Dedifferentiated amniotic fluid mesenchymal stem cell (primary cell): ENCODE measurements around the gene ALOX5.
"Not testable (repeated sequence)": the region's sequence is repeated elsewhere in the genome, so short reads cannot be mapped to it uniquely, and the experiment has no call there.

Source experiments
- DNase-seq: peaks from one replicate; pipeline ENCODE4 v3.0.0-alpha.2; 2016; ENCODE audit errors: extremely low spot score

The ALOX5 gene

GRCh38 chr10:45404770-45405120, 30.7 kb downstream of the ALOX5 start:
- no peak for DNase-seq

- no peak for DNase-seq
These were observed 33.5 kb downstream of the ALOX5 start for GRCh38 chr10:45407542-45407941.

GRCh38 chr10:45408421-45409319, 34.7 kb downstream of the ALOX5 start:
- no peak for DNase-seq

DNA sequence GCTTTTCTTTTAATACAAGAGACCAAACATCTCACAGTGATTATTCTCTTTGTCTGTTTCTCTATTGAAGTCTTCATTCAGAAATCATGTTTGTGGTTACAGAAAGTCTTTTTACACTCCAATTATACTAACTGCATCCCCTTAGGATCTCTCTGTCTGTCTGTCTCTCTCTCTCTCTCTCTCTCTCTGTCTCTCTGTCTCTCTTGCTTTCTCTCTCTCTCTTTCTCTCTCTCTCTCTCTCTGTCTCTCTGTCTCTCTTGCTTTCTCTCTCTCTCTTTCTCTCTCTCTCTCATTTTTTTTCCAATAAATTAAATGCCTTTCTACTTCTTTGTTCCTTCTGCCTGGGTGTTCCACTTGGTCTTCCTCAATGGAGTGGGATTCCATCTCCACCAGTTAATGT, 35.3 kb downstream of the ALOX5 start:
- not testable (repeated sequence) for DNase-seq

GRCh38 chr10:45409782-45410181, 35.8 kb downstream of the ALOX5 start:
- no peak for DNase-seq

DNA sequence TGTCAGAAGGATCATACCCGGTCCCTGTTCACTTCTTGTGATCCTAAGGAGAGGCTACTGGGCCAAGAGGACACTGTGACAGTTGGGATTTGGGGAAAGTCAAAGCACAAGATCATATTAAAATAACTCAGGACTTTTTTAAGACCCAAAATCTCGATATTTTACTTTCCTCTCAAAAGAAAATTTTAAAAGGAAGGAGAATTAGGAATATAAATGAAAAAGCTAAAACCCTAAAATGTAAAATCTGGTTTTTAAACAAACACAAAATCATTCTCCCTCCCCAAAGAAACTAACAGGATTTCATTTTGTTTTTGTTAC, 36.4 kb downstream of the ALOX5 start:
- no peak for DNase-seq

DNA sequence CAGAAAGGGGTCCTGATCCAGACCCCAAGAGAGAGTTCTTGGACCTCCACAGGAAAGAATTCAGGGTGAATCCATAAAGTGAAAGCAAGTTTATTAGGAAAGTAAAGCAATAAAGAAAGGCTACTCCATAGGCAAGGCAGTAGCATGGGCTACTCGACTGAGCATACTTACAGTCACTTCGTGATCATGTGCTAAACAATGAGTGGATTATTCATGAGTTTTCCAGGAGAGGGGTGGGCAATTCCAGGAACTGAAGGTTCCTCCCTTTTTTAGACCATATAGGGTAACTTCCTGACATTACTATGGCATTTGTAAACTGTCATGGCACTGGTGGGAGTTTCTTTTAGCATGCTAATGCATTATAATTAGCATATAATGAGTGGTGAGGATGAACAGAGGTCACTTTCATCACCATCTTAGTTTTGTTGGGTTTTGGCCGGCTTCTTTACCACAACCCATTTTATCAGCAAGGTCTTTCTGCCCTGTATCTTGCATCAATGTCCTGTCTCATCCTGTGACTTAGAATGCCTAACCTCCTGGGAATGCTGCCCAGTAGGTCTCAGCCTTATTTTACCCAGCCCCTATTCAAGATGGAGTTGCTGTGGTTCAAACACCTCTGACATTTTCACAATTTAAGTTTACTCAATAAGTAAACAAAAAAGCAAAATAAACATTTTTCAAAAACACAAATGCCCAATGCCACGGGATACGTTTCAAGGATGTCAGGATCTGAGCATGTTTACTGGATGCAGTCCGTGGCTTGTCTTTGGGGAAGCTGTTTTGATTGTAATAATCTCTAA, 37.0 kb downstream of the ALOX5 start:
- DNase-seq: no peak

DNA sequence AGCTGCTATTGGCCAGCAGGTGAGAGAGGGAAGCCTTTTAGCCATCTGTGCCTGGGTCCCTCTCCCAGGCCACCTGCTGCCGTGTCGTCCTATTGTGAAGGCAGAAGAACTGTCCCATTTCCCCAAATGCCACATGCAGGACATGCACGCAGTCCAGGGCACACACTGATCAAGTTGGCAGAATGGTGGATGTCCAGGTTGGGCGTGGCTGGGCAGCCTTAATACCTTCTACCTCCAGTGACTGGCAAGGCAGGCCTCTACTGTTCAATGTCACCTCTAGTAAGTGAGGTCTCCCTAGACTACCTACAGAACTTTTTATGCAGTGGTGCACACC, 37.6 kb downstream of the ALOX5 start:
- DNase-seq: no peak

- DNase-seq: not testable (repeated sequence)
These were observed 41.0 kb downstream of the ALOX5 start for GRCh38 chr10:45415062-45415461.

- DNase-seq: no peak
These were observed 42.6 kb downstream of the ALOX5 start for GRCh38 chr10:45416603-45417002.

GRCh38 chr10:45417746-45418145, 43.7 kb downstream of the ALOX5 start:
- DNase-seq: no peak

DNA sequence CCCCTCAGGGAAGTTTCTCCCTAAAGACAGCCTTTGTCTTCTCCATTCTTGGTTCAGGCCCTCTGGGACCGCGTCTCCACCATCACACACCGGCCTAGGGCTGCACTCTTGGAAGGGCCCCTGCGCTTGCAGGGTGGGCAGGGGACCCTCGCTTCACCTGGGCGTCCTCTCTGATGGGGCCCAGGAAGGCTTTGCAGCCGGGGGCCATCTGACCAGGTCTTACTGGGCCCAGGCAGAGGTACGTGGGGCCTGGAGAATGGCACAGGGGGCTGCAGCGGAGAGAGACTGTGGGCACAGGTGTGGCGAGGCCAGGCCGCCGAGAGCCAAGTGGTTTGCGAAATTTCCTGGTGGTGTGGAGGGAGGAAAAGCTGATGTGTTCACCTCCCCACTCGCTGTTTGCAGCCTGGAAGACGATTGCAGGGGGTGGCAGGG, 44.4 kb downstream of the ALOX5 start:
- DNase-seq: no peak

DNA sequence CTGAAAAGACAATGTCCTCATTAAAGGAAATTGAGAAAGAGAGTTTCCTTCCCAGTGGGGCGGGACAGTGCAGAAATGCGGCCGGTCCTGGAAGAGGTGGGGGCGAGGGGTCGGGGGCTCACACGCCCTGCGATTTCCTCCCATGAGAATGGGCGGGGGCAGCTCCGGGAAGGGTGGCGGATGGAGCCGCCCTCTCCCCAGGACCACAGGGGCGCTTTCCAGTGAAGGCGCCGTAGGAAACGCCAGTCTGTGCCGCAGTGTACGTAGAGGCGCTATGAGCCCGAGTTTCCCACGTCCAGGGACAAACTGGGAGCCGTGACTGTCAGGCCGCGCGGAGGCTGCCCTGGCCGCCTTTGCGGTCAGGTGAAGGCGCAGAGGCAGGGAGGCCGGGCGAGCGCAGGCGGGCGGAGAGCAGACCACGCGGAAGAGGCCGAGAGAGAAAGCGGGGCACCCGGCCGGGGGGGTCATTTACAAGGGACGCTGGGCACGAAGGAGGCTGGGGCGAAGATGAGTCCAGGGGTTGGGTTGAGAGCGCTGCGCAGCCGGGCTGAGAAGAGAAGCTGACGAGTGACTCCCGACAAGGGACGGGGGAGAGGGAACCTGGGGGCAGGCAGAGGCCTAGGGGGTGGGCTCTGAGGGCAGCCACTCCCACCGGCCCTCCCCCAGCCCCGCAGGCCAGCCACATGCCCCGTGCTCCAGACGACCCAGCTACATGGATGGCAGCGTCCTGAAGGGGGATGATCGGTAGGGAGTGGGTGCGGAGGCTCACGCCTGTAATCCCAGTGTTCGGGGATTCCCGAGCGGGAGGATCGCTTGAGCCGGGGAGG, 45.0 kb downstream of the ALOX5 start:
- no peak for DNase-seq

DNA sequence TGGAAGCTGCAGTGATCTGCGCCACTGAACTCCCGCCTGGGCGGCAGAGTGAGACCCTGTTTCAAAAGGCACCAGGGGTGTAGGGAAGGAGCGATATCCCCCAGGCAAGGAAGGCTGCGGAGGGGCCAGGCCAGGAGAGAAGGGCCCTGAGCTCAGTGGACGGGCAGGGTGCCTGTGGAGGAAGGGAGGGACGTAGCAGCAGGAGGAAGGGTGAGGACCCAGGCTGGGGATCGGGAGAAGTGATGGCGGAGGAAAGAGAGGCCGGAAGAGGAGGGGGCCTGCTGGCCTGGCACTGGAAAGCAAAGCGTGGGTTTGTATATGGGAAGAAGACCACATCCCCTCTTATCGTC, 45.6 kb downstream of the ALOX5 start:
- no peak for DNase-seq

GRCh38 chr10:45420453-45421192, 46.6 kb downstream of the ALOX5 start:
- no peak for DNase-seq

- DNase-seq: no peak
These were observed 47.4 kb downstream of the ALOX5 start for GRCh38 chr10:45421221-45422097.

- DNase-seq: no peak
These were observed 48.3 kb downstream of the ALOX5 start for GRCh38 chr10:45422207-45422865.

GRCh38 chr10:45422866-45423659, 49.0 kb downstream of the ALOX5 start:
- DNase-seq: no peak

DNA sequence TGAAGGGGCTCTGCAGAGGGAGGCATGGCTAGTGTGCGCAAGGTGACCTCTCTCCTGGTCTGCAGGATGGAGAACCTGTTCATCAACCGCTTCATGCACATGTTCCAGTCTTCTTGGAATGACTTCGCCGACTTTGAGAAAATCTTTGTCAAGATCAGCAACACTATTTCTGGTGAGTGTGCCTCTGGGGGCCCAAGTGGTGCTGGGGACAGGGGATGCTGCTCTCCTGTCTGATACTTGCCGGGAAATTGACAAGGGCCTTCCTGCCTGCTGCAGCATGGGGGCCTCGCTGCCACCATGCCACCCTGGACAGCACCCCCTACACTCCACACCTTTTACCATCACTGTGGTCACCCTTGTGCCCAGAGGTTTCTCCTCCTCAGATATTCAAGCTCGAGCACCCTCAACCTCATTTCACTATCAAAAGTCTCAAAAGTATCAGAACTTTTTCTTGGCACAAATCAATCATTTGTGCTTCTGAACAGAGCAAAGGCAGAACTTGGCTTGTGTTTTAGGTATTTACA, 50.0 kb downstream of the ALOX5 start:
- DNase-seq: no peak
